ENCODE results near the gene ZIC2. TPM values are rescaled to one million over a fixed set of nuclear protein-coding genes. Genes with fewer than 3 reads are reported as not detected.
A peak's percentile ranks its signal among the peaks of the same experiment; 100 is the strongest.
"Not testable (repeated sequence)": the region's sequence is repeated elsewhere in the genome, so short reads cannot be mapped to it uniquely, and the experiment has no call there.

ZIC2 gene
- total RNA-seq, 2 donors from 2014 or later = not detected

- H3K4me3 Mint-ChIP-seq; H3K9me3 ChIP-seq (ENCODE audit: control insufficient read depth, low read length, poor library complexity, severe bottlenecking): not testable (repeated sequence)
- peaks cover 86% of the 10 kb centered on the region for H3K27me3 Mint-ChIP-seq
Observed at GRCh38 chr13:99951666-99952065, 29.9 kb upstream of the ZIC2 start.

GRCh38 chr13:99953138-99953755 is 28.3 kb upstream of the ZIC2 start:
- peaks cover 18% of the 10 kb centered on the region for H3K4me1 Mint-ChIP-seq
- no peak for DNase-seq
- no peak overlapping the region for H3K4me3 Mint-ChIP-seq
- H3K9me3 ChIP-seq (ENCODE audit: control insufficient read depth, low read length, poor library complexity, severe bottlenecking) = no peaks in the 10 kb centered on the region
- H3K36me3 Mint-ChIP-seq (ENCODE audit: low read depth) = peaks cover 3% of the 10 kb centered on the region
- no peak overlapping the region for H3K27ac Mint-ChIP-seq
- ATAC-seq = no peak
- peaks cover 86% of the 10 kb centered on the region for H3K27me3 Mint-ChIP-seq

More at GRCh38 chr13:99951666-99952065, 29.9 kb upstream of the ZIC2 start:
- H3K27ac Mint-ChIP-seq; ATAC-seq; H3K36me3 Mint-ChIP-seq (ENCODE audit: low read depth); DNase-seq: not testable (repeated sequence)
- peaks cover 13% of the 10 kb centered on the region for H3K4me1 Mint-ChIP-seq

- Mint-ChIP-seq H3K27ac (peak overlapping the region; percentile 60), H3K4me1 (peaks cover 20% of the 10 kb centered on the region), H3K36me3 (ENCODE audit: low read depth) (peaks cover 3% of the 10 kb centered on the region), H3K27me3 (peaks cover 82% of the 10 kb centered on the region), H3K4me3 (no peak overlapping the region)
- ATAC-seq (no peak), DNase-seq (no peak)
- no peaks in the 10 kb centered on the region for H3K9me3 ChIP-seq (ENCODE audit: control insufficient read depth, low read length, poor library complexity, severe bottlenecking)
Observed at GRCh38 chr13:99955107-99955746, 26.4 kb upstream of the ZIC2 start.

GRCh38 chr13:99955747-99956472 is 25.7 kb upstream of the ZIC2 start:
- Mint-ChIP-seq H3K4me1 (peaks cover 22% of the 10 kb centered on the region), H3K36me3 (ENCODE audit: low read depth) (peaks cover 3% of the 10 kb centered on the region), H3K4me3 (peak overlapping the region; percentile 78), H3K27ac (peak overlapping the region; percentile 60), H3K27me3 (peaks cover 86% of the 10 kb centered on the region)
- no peaks in the 10 kb centered on the region for H3K9me3 ChIP-seq (ENCODE audit: control insufficient read depth, low read length, poor library complexity, severe bottlenecking)
- no peak for ATAC-seq
- DNase-seq = no peak

- Mint-ChIP-seq H3K36me3 (ENCODE audit: low read depth) (peaks cover 3% of the 10 kb centered on the region), H3K4me1 (peaks cover 20% of the 10 kb centered on the region), H3K27ac (peak overlapping the region; percentile 60), H3K27me3 (peaks cover 87% of the 10 kb centered on the region), H3K4me3 (peak overlapping the region; percentile 78)
- no peak for ATAC-seq
- no peak for DNase-seq
- H3K9me3 ChIP-seq (ENCODE audit: control insufficient read depth, low read length, poor library complexity, severe bottlenecking) = no peaks in the 10 kb centered on the region
Observed at GRCh38 chr13:99956473-99957349, 24.9 kb upstream of the ZIC2 start.

GRCh38 chr13:99958406-99959126 is 23.0 kb upstream of the ZIC2 start:
- Mint-ChIP-seq H3K4me3 (no peak overlapping the region), H3K36me3 (ENCODE audit: low read depth) (peaks cover 3% of the 10 kb centered on the region), H3K27me3 (peaks cover 82% of the 10 kb centered on the region), H3K27ac (peak overlapping the region; percentile 19), H3K4me1 (peaks cover 22% of the 10 kb centered on the region)
- DNase-seq (no peak), ATAC-seq (no peak)
- no peaks in the 10 kb centered on the region for H3K9me3 ChIP-seq (ENCODE audit: control insufficient read depth, low read length, poor library complexity, severe bottlenecking)

GRCh38 chr13:99959127-99959539 is 22.5 kb upstream of the ZIC2 start:
- Mint-ChIP-seq H3K4me3 (peak overlapping the region; percentile 0), H3K27me3 (peaks cover 82% of the 10 kb centered on the region), H3K27ac (peak overlapping the region; percentile 19), H3K36me3 (ENCODE audit: low read depth) (peaks cover 3% of the 10 kb centered on the region), H3K4me1 (peaks cover 22% of the 10 kb centered on the region)
- DNase-seq (no peak), ATAC-seq (no peak)
- no peaks in the 10 kb centered on the region for H3K9me3 ChIP-seq (ENCODE audit: control insufficient read depth, low read length, poor library complexity, severe bottlenecking)

GRCh38 chr13:99959540-99960230 is 21.9 kb upstream of the ZIC2 start:
- peaks cover 79% of the 10 kb centered on the region for H3K27me3 Mint-ChIP-seq
- H3K36me3 Mint-ChIP-seq (ENCODE audit: low read depth) = peaks cover 3% of the 10 kb centered on the region
- peak overlapping the region; percentile 19 for H3K27ac Mint-ChIP-seq
- no peak for DNase-seq
- no peaks in the 10 kb centered on the region for H3K9me3 ChIP-seq (ENCODE audit: control insufficient read depth, low read length, poor library complexity, severe bottlenecking)
- peak overlapping the region; percentile 31 for H3K4me3 Mint-ChIP-seq
- no peak for ATAC-seq
- H3K4me1 Mint-ChIP-seq = peaks cover 22% of the 10 kb centered on the region

- peaks cover 19% of the 10 kb centered on the region for H3K4me1 Mint-ChIP-seq
- H3K36me3 Mint-ChIP-seq (ENCODE audit: low read depth) = peaks cover 3% of the 10 kb centered on the region
- no peak for ATAC-seq
- no peaks in the 10 kb centered on the region for H3K9me3 ChIP-seq (ENCODE audit: control insufficient read depth, low read length, poor library complexity, severe bottlenecking)
- H3K27ac Mint-ChIP-seq = no peak overlapping the region
- DNase-seq = no peak
- no peak overlapping the region for H3K4me3 Mint-ChIP-seq
- peaks cover 74% of the 10 kb centered on the region for H3K27me3 Mint-ChIP-seq
Observed at GRCh38 chr13:99960663-99961311, 20.8 kb upstream of the ZIC2 start.

GRCh38 chr13:99961636-99962035 is 19.9 kb upstream of the ZIC2 start:
- DNase-seq (no peak), ATAC-seq (no peak)
- Mint-ChIP-seq H3K36me3 (ENCODE audit: low read depth) (no peaks in the 10 kb centered on the region), H3K4me3 (no peak overlapping the region), H3K4me1 (peaks cover 16% of the 10 kb centered on the region), H3K27ac (no peak overlapping the region), H3K27me3 (peaks cover 74% of the 10 kb centered on the region)
- no peaks in the 10 kb centered on the region for H3K9me3 ChIP-seq (ENCODE audit: control insufficient read depth, low read length, poor library complexity, severe bottlenecking)

- no peak for DNase-seq
- no peaks in the 10 kb centered on the region for H3K36me3 Mint-ChIP-seq (ENCODE audit: low read depth)
- H3K4me1 Mint-ChIP-seq = peaks cover 14% of the 10 kb centered on the region
Observed at GRCh38 chr13:99962242-99962641, 19.3 kb upstream of the ZIC2 start.

More at GRCh38 chr13:99962242-99962641, 19.3 kb upstream of the ZIC2 start:
- peaks cover 74% of the 10 kb centered on the region for H3K27me3 Mint-ChIP-seq
- no peak for ATAC-seq
- H3K4me3 Mint-ChIP-seq = no peak overlapping the region
- no peaks in the 10 kb centered on the region for H3K9me3 ChIP-seq (ENCODE audit: control insufficient read depth, low read length, poor library complexity, severe bottlenecking)
- H3K27ac Mint-ChIP-seq = no peak overlapping the region
